Loucy (cell line): ENCODE data around the gene PTPN3.

ENCODE experiments used
- EZH2phosphoT487 ChIP-seq: fragments of 200-600 bp; IDR thresholded peaks from 2 replicates; pipeline ENCODE4 v1.6.1; 2018; ENCODE audit warnings: antibody characterized with exemption, mild to moderate bottlenecking, moderate library complexity, borderline replicate concordance
- TF ChIP-seq, protein P1 (sequence below): fragments of 200-600 bp; sonication (generic); conservative IDR thresholded peaks from 2 replicates; pipeline ENCODE4 v1.5.1; 2014; ENCODE audit warnings: mild to moderate bottlenecking, antibody characterized with exemption, low read length

DNA sequence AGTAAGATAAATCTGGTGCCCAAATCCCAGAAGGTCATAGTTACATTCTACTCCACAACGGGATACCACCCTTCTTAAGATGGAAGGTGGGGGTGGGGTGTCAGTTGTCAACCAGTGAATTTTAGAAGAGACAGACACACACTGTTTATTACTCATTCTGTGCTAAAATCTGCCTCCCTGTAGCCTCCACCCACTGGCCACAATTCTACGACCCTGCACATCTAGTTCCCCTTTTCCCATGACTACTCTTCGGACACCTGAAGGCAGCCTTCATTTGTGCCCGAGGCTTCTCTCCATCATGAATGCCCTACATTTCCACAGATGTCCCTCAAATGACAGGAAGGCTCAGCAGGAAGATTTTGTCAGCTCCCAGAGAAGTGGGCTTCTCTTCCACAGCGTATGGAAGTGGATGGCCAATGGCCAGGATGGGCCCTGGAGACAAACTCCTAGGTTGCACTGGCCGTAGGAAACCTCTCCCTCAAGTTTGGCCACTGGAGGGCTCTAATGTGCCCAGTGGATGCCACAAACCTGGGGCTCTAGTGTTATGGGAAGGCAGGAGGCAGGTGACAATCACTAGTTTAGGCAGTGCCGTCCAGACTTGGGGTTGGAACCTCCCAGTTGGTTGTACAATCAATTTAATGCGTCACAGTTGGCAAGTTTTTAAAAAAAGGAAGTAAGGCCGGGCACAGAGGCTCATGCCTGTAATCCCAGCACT, 46.6 kb downstream of the PTPN3 start:
- TF ChIP-seq, protein P1, sequence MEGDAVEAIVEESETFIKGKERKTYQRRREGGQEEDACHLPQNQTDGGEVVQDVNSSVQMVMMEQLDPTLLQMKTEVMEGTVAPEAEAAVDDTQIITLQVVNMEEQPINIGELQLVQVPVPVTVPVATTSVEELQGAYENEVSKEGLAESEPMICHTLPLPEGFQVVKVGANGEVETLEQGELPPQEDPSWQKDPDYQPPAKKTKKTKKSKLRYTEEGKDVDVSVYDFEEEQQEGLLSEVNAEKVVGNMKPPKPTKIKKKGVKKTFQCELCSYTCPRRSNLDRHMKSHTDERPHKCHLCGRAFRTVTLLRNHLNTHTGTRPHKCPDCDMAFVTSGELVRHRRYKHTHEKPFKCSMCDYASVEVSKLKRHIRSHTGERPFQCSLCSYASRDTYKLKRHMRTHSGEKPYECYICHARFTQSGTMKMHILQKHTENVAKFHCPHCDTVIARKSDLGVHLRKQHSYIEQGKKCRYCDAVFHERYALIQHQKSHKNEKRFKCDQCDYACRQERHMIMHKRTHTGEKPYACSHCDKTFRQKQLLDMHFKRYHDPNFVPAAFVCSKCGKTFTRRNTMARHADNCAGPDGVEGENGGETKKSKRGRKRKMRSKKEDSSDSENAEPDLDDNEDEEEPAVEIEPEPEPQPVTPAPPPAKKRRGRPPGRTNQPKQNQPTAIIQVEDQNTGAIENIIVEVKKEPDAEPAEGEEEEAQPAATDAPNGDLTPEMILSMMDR: peak; percentile 36; the same call in 1 of the 2 replicates
- no peak for TF ChIP-seq EZH2phosphoT487
